GM18951 (cell line): ENCODE measurements around the gene SOBP.

Source experiments
- POLR2A ChIP-seq: IDR thresholded peaks from 4 replicates; pipeline ENCODE4 v1.6.1; 2011; ENCODE audit warnings: mild to moderate bottlenecking; ENCODE audit not compliant: insufficient read length, insufficient read depth; ENCODE audit errors: extremely low read depth
- in situ Hi-C: fragments of 300-500 bp; cut with MboI; formaldehyde crosslinking; loops from one replicate; pipeline ENCODE4 v1.12.0; 2022; ENCODE audit warnings: low sequenced_read_pairs, mixed read lengths, inconsistent platforms; ENCODE audit not compliant: unreplicated experiment

SOBP gene

DNA sequence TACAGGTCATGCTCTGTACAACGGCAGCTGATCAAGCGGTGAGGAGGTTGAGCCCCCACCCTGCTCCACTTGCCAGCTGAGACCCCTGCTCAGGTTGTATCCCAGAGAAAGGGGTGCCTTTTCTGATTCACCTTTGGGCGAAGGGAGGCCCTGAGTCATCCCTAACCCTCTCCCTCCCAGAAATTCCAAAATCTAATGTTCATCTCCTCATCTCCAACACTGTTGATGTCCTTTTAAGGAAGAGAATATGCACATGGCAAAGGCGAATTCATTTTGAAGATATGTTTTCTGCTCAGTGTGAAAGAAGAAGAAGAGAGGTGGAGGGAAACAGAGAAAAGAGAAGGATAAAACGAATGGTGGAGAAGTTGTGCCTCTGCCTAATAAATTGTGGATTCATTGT, 213.7 kb downstream of the SOBP start:
- in situ Hi-C loops, result no loop called here

DNA sequence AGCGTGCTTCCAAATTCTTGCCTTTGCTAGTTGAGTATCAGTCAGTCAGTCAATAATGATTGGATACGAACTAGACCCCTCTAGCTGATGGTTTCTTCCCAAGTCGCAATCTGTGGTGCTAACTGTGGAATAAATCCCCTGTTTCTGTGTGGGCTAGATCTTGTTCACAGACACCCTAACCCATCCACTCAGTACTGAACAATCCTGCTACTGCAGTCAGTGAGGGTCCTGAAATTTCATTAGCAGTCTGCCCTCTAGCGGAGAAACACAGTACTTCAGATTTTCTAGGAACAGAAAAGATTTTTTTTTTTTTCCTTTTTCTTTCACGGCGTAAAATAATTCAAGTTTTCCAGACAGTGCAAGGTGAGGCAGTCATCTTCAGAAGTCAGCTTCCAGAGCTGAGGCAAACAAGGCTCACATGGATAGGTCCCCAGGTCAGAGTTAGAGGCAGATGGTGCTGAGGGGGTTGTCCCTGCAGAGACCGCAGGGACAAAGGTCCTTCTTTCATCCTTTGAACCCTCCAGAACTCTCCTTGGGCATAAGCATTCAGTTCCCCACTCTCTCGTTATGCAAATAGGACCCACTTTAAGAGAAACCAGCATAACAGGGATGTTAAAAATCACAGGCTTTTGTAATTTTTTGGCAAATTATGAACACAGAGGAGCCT, 214.6 kb downstream of the SOBP start:
- in situ Hi-C loops, result no loop called here
- no peak for TF ChIP-seq POLR2A

More for the DNA sequence above, 213.7 kb downstream of the SOBP start:
- no peak for TF ChIP-seq POLR2A

DNA sequence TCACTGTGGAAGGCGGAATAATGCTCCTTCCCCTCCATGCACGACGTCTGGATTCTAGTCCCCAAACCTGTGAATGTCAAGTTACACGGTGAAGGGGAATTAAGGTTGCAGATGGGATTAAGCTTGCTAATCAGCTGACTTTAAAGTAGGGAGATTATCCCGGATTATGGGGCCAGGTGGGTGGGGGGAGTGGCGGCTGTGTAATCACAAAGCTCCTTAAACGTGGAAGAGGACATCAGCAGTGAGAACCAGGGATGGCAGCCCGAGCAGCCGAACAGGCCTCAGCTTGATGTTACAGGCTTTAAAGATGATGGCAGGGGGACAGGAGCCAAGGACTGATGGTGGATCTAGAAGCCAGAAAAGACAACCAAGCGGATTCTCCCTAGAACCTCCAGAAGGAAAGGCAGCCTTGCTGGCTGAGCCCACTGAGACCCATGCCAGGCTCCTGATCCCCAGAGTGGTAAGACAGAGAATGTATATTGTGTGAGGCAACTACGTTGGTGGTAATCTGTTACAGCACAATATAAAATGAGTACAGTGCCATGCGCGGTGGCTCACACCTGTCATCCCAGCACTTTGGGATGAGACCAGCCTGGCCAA, 216.7 kb downstream of the SOBP start:
- in situ Hi-C loops, result no loop called here
- TF ChIP-seq POLR2A, result no peak

DNA sequence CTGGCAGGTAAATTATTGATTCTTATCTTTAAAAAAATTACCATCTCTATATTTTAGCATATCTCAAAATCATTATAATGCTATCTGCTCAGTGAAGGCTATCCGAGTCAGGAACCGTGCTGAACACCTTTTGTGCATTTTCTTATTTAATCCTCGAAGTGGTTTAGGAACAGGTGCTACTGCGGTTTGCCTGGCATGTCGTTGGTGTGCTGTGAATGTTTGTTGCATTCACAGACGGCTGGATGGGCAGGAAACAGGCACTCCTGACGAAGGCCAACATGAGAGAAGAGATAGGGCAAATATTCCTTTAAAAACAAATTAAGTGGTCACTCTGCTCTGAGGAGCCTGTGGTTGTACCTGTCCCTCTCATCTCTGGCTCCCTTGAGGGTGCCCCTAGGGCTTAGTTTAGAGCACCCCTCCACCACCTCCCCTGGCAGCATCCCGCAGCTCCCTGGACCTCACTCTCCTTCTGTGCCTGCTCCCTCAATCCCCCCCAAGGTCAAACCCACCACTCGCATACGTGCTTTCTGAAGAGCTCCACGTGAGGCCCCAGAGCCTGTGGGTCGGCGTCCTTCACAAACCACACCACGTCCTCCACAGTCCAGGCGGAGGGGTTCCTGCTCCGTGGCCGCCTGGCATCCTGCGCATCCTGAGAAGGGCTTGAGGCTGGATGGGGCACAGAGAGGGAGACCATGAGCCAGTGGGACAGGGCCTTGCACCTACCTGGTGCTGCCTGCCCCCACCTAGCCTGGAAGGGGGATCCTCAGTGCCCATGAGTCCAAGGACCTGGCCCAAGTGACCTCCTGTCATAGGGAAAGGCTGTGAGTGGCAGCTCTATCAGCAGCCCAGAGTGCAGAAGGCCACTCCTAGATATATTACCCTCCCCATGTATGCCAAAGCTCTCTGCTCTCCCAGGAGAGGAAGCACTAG, 217.7 kb downstream of the SOBP start:
- in situ Hi-C loops, result no loop called here
- TF ChIP-seq POLR2A, result no peak

DNA sequence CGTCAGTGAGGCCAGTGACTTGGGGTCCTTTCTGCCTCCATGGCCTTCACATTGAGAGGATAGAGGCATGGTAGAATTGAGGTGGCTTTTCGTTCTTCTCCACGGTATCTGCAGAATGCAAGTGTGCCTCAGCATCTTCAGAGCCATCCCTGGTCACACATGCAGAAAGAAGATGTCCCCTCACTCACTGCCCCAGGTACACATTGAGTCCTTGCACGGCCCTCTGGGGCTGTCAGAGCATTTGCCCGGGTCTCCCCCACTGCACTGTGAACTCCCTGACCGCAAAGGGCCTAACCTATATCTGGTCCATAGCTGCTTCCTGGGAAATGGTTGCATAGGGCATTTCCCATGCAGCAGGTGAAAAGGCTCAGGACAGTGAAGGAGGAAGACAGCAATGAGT, 218.5 kb downstream of the SOBP start:
- in situ Hi-C loops, result no loop called here
- no peak for TF ChIP-seq POLR2A

DNA sequence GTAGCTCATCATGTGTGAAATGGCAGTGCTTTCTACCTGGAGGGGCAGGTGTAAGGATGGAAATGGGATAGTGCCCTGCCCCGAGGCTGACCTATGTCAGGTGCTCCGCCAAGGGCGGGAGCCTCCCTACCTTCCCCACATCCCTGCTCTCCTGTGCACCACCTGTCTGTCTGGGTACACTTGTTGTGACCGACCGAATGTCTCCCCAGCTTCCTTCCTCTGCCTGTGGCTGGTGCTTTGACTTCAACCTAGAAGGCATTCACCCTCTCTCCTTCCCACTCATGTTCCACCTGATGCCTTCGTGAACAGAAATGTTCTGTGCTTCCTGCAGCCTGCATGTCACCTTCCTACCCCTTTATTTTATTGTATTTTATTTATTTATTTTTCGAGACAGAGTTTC, 219.4 kb downstream of the SOBP start:
- in situ Hi-C loops, result no loop called here
- no peak for TF ChIP-seq POLR2A
